GM19025 (cell line): ENCODE data around the gene COPG2.
"Not testable (repeated sequence)": the region's sequence is repeated elsewhere in the genome, so short reads cannot be mapped to it uniquely, and the experiment has no call there.

Experiments used
- ATAC-seq: cut with Tn5 transposase; IDR thresholded peaks from one replicate; pipeline ENCODE4 v1.9.1; 2021; ENCODE audit warnings: mild to moderate bottlenecking, low read depth, moderate library complexity; ENCODE audit not compliant: unreplicated experiment

Gene COPG2

GRCh38 chr7:130654850-130655249 is 13.7 kb downstream of the COPG2 start:
- ATAC-seq, result no peak

GRCh38 chr7:130650611-130651120 is 17.9 kb downstream of the COPG2 start:
- no peak for ATAC-seq

- ATAC-seq, result no peak
Observed at GRCh38 chr7:130649004-130649790, 19.4 kb downstream of the COPG2 start.

- no peak for ATAC-seq
Observed at GRCh38 chr7:130648580-130648979, 20.0 kb downstream of the COPG2 start.

- ATAC-seq, result no peak
Observed at GRCh38 chr7:130642383-130642782, 26.2 kb downstream of the COPG2 start.

GRCh38 chr7:130641497-130641896 is 27.1 kb downstream of the COPG2 start:
- ATAC-seq, result no peak

- no peak for ATAC-seq
Observed at GRCh38 chr7:130641040-130641439, 27.5 kb downstream of the COPG2 start.

GRCh38 chr7:130639388-130639787 is 29.2 kb downstream of the COPG2 start:
- ATAC-seq, result no peak

GRCh38 chr7:130632111-130632510 is 36.4 kb downstream of the COPG2 start:
- no peak for ATAC-seq

- ATAC-seq, result no peak
Observed at GRCh38 chr7:130628901-130629300, 39.6 kb downstream of the COPG2 start.

GRCh38 chr7:130627775-130628174 is 40.8 kb downstream of the COPG2 start:
- no peak for ATAC-seq

- no peak for ATAC-seq
Observed at GRCh38 chr7:130622866-130623265, 45.7 kb downstream of the COPG2 start.

GRCh38 chr7:130615583-130615982 is 53.0 kb downstream of the COPG2 start:
- ATAC-seq, result no peak

GRCh38 chr7:130614449-130614848 is 54.1 kb downstream of the COPG2 start:
- ATAC-seq, result no peak

GRCh38 chr7:130611218-130611617 is 57.3 kb downstream of the COPG2 start:
- ATAC-seq, result no peak

- ATAC-seq, result not testable (repeated sequence)
Observed at GRCh38 chr7:130607066-130607465, 61.5 kb downstream of the COPG2 start.

- no peak for ATAC-seq
Observed at GRCh38 chr7:130606161-130606560, 62.4 kb downstream of the COPG2 start.

- no peak for ATAC-seq
Observed at GRCh38 chr7:130598056-130598455, 70.5 kb downstream of the COPG2 start.

GRCh38 chr7:130595986-130596385 is 72.6 kb downstream of the COPG2 start:
- no peak for ATAC-seq

GRCh38 chr7:130593033-130593432 is 75.5 kb downstream of the COPG2 start:
- ATAC-seq, result no peak

- ATAC-seq, result not testable (repeated sequence)
Observed at GRCh38 chr7:130591464-130591863, 77.1 kb downstream of the COPG2 start.

GRCh38 chr7:130585932-130586331 is 82.6 kb downstream of the COPG2 start:
- not testable (repeated sequence) for ATAC-seq
